IPS DF 6.9 (cell line): ENCODE data around the gene MLYCD.

Experiments
- DNase-seq: peaks from one replicate; pipeline ENCODE4 v3.0.0-alpha.2; 2013; ENCODE audit warnings: low read depth, low spot score
- H3K27ac ChIP-seq: one replicate; pipeline ENCODE4 v1.5.1; 2013; ENCODE audit warnings: low read length, control low read depth
- H3K27me3 ChIP-seq: 2 replicates; pipeline ENCODE4 v1.6.1; 2013; ENCODE audit warnings: mild to moderate bottlenecking, low read length; ENCODE audit not compliant: control insufficient read depth, insufficient read depth
- H3K36me3 ChIP-seq: 2 replicates; pipeline ENCODE4 v1.6.1; 2013; ENCODE audit warnings: low read length; ENCODE audit not compliant: control insufficient read depth, insufficient read depth
- H3K4me1 ChIP-seq: 2 replicates; pipeline ENCODE4 v1.6.1; 2013; ENCODE audit warnings: low read length; ENCODE audit not compliant: control insufficient read depth, insufficient read depth
- H3K4me3 ChIP-seq: 2 replicates; pipeline ENCODE4 v1.5.1; 2013; ENCODE audit warnings: mild to moderate bottlenecking, low read length
- H3K9me3 ChIP-seq: 2 replicates; pipeline ENCODE4 v1.6.1; 2013; ENCODE audit warnings: low read length, inconsistent platforms; ENCODE audit not compliant: control insufficient read depth, insufficient read depth
- WGBS: extraction: QIAGEN DNeasy Blood & Tissue Kit; methylation state at CpG from one replicate; pipeline ENCODE4 v1.1.7; 2013; ENCODE audit warnings: mixed read lengths, missing lambda C conversion rate; ENCODE audit not compliant: insufficient read length, insufficient coverage; 5-methylcytosine and 5-hydroxymethylcytosine counted together

Gene MLYCD

DNA sequence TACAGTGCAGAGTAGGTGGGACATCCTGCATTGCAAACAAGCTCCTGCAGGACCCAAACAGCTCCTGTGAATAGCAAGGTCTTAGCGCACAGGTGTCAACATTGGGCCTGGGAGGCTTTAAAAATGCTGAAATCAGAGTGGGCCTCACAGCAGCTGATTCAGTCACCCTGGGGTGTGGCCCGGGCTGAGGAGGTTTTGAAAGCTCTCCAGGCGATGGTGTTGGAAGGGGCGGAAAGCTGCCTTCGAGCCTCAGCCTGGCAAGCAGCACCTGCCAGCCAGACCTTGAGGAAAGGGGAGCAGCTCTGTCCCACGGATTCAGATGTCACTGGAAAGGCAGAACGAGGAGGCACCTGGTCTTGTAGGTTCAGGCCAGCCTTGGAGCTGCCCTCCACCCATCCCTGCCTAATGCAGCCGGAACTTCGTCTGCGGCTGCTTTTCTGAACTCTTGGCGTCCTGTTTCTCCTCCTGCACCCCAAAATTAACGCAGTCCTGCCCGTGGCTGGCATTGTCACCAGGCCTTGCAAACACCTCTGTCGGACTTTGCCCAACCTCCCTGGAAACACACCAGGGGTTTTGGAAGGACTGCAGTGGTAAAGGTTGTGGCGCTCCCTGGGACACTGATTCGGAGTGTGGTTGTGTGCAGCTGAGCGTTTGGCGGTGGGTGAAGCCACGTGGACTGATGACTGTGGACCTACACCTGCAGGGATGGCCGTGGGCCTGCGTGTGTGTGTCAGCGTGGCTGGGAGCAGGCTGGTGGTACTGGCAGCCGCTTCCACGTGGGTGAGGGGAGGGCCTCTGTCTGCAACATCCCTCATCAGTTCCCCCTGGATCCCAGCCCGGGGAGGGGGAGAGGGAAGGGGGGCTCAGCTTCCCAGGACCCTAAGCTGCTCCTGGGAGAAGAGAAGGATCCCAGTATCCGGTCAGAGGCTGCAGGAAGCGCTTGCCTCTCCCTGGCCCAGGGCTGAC is 72.5 kb downstream of the MLYCD start:
- Histone ChIP-seq H3K36me3 (no peaks in the 10 kb centered on the region), H3K4me1 (peaks cover 3% of the 10 kb centered on the region; the same call in 1 of the 2 replicates), H3K27ac (no peak overlapping the region), H3K9me3 (no peaks in the 10 kb centered on the region), H3K4me3 (no peak overlapping the region), H3K27me3 (peaks cover 4% of the 10 kb centered on the region; the same call in 1 of the 2 replicates)
- WGBS, result no CpG with 5 or more reads among the region's 27 CpGs
- DNase-seq, result no peak

DNA sequence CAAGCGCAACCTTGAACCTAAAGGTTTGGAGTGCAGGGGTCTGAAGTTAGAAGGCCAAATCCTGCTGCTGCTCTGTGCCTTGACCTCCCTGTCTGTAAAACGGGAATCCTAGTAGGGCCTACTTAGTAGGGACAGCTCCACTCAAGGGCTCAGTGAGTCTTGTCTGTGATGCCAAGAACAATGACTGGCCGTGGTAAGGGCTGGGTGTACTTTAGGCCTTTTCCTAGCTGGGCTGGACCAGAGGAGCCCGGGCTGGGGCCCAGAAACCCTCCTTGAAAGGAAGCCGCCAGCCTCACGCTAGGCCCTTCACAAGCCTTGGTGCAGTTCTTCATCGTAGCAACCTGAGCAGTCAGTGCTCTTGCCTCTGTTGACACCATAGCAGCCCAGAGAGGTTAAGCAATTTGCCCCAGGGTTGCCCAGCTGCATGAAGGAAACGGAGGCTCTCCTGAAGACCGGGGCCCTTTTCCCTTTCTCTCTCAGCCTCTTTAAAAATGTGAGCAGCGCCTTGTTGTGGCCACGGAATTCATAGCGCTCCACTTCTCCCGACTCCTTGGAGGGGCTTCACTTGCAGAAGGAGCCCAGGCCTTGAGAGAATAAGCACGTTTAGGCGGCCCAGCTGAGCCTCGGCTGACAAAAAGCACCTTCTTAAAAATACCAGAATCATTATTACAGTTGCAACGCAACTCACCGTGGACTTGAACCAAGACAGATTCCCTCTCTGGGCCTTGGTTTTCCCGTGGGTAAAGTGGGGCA is 73.5 kb downstream of the MLYCD start:
- no peak overlapping the region for H3K4me3 ChIP-seq
- peaks cover 3% of the 10 kb centered on the region; the same call in 1 of the 2 replicates for H3K4me1 ChIP-seq
- no peaks in the 10 kb centered on the region for H3K36me3 ChIP-seq
- DNase-seq, result no peak
- no CpG with 5 or more reads among the region's 19 CpGs for WGBS
- no peak overlapping the region for H3K27ac ChIP-seq
- H3K27me3 ChIP-seq, result peaks cover 4% of the 10 kb centered on the region; the same call in 1 of the 2 replicates
- no peaks in the 10 kb centered on the region for H3K9me3 ChIP-seq

DNA sequence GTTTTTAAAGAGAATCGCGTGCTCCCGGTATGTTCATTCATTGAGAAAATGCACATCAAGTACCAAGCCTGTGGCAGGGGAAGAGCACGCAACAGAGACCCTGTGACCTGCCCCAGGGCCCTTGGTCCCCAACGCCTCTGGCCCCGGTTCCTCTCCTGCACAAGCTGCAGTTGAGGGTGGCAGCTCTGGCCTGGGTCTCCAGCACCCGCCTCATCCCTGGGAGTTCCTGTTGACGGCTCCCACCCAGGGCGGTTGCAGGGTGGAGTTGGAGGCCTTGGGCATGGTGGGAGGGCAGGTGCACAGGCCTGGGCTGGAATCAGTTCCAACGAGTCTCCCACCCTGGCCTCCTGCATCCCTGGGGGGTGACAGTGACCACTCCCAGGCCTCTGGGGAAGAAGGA is 74.2 kb downstream of the MLYCD start:
- peaks cover 4% of the 10 kb centered on the region; the same call in 1 of the 2 replicates for H3K27me3 ChIP-seq
- no peak overlapping the region for H3K27ac ChIP-seq
- no peak for DNase-seq
- H3K36me3 ChIP-seq, result no peaks in the 10 kb centered on the region
- peaks cover 3% of the 10 kb centered on the region; the same call in 1 of the 2 replicates for H3K4me1 ChIP-seq
- no CpG with 5 or more reads among the region's 10 CpGs for WGBS
- H3K4me3 ChIP-seq, result no peak overlapping the region
- no peaks in the 10 kb centered on the region for H3K9me3 ChIP-seq

DNA sequence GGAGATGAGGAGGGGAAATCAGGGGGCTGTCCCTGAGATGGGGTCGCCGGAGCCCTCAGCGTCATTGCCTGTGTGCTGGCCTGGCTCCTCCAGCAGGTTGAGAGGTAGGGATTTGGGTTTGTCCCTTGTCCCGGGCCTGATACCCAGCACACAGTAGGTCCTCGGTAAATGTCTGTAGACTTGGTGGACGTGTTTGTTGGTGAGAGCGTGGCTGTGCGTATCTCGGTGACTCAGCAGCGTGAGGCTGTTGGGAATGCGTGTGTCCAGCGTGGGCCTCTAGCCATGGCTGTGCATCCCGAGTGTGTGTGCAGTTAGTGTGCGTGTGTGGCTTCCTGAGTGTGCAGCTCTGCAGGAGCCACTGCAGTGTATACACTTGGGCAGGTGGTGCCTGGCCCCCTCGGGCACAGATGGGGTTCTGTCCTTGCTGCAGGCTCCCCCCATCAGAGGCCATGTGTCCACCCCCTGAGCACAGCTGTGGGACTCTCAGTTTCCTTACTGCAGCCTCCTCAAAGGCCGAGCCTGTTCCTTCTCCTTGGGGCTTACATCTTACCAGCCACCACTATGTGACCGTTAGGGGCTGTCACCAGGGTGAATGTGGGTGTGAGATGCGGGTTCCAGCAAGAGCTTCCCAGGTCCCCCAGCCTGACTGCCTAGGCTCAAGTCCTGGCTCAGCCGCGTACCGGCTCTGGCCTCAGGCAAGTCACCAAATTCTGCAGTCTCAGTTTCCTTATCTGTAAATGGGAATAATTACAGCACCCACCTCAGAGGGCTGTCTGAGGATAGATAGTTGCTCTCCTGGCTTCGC is 74.9 kb downstream of the MLYCD start:
- DNase-seq, result no peak
- Histone ChIP-seq H3K36me3 (no peaks in the 10 kb centered on the region), H3K27ac (no peak overlapping the region), H3K27me3 (peaks cover 4% of the 10 kb centered on the region; the same call in 1 of the 2 replicates), H3K4me3 (no peak overlapping the region), H3K9me3 (no peaks in the 10 kb centered on the region), H3K4me1 (peaks cover 3% of the 10 kb centered on the region; the same call in 1 of the 2 replicates)
- WGBS, result no CpG with 5 or more reads among the region's 22 CpGs

DNA sequence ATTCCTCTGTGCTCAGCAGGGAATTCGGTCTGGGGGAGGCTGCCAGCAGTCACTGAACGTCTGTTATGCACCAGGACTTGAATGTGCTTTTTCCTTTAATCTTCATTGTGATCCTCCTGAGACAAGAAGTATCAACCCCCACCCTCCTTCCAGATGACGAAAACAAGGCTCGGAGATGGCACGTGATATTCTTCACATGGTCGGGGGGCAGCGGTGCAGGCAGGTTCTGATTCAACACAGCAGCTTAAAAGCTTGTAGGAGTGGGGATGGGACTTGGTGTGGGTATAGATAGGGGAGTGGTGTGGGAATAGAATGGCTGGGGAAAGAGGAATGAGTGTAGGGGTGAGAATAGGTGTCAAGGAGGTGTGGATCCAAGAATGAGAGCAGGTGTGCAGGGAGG is 75.6 kb downstream of the MLYCD start:
- Histone ChIP-seq H3K9me3 (no peaks in the 10 kb centered on the region), H3K27me3 (no peaks in the 10 kb centered on the region), H3K4me1 (peaks cover 3% of the 10 kb centered on the region; the same call in 1 of the 2 replicates), H3K36me3 (no peaks in the 10 kb centered on the region), H3K27ac (no peak overlapping the region), H3K4me3 (no peak overlapping the region)
- DNase-seq, result no peak
- no CpG with 5 or more reads among the region's 7 CpGs for WGBS

DNA sequence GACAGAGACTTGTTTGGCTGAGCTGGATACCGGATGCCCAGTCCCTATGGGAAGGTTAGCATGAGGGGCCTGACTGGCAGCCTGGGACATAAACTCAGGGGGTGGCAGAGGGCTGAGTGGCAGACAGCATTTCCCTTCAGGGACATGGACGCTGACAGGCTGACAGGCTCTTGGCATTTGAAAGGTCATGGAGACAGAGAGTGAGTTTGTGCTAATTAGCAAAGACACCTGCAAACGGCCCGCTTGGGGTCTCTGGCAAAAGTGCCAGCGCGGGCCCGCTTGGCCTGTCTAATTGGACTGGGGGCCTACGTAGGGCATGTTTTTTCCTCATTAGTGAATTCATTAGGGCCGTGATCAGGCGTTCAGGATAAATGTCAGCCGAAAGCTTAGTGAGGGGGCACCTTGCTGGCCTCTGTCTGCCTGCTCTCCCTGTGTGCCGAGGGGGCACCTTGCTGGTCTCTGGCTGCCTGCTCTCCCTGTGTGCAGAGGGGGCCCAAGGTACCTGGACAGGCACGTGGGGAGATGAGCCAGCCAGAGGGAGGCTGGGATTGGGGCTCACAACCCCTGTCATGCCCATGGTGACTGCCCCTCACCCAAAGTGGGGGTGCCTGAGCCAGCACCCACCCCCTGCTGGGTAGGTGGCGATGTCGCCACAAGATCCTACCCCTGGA is 76.8 kb downstream of the MLYCD start:
- no peaks in the 10 kb centered on the region; the same call in 1 of the 2 replicates for H3K4me1 ChIP-seq
- no CpG with 5 or more reads among the region's 15 CpGs for WGBS
- no peaks in the 10 kb centered on the region for H3K9me3 ChIP-seq
- no peak for DNase-seq
- no peaks in the 10 kb centered on the region for H3K27me3 ChIP-seq
- H3K36me3 ChIP-seq, result no peaks in the 10 kb centered on the region
- no peak overlapping the region for H3K4me3 ChIP-seq
- H3K27ac ChIP-seq, result no peak overlapping the region
